Right lobe of liver (tissue), 4 donors: Measurements from ENCODE around the gene AP1S3.

Experiments used
- CTCF ChIP-seq, 4 donors: fragments of 200-600 bp in 3 of 4; fragments of 450-650 bp in 1 of 4; IDR thresholded peaks; one replicate each; pipeline versions ENCODE4 v1.5.1 to v1.8.0; 2016 to 2022; ENCODE audit warnings: antibody characterized with exemption in 4 of 4, mild to moderate bottlenecking in 2 of 4
- POLR2A ChIP-seq: fragments of 450-650 bp; IDR thresholded peaks from one replicate; pipeline ENCODE4 v1.6.1; 2017; ENCODE audit warnings: antibody characterized with exemption, mild to moderate bottlenecking
- donor health status: DM: no; HTN: no; CAD: no.
- donor health status: DM: no; HTN: no; CAD: no.
- donor health status: DM: no; HTN: yes; CAD: no.

GRCh38 chr2:223729781-223730180, 107.6 kb downstream of the AP1S3 start:
- no peak for TF ChIP-seq CTCF (IDR thresholded peaks at IDR 0.05)
- TF ChIP-seq POLR2A = no peak
